T1000 (cell line): ENCODE results near the gene PRRC2A.
"Not testable (repeated sequence)": the region's sequence is repeated elsewhere in the genome, so short reads cannot be mapped to it uniquely, and the experiment has no call there.

ENCODE experiments used
- DNase-seq: peaks from one replicate; lab custom pipeline; 2025; ENCODE audit warnings: mixed read lengths; lab: John Stamatoyannopoulos, UW

Gene PRRC2A

DNA sequence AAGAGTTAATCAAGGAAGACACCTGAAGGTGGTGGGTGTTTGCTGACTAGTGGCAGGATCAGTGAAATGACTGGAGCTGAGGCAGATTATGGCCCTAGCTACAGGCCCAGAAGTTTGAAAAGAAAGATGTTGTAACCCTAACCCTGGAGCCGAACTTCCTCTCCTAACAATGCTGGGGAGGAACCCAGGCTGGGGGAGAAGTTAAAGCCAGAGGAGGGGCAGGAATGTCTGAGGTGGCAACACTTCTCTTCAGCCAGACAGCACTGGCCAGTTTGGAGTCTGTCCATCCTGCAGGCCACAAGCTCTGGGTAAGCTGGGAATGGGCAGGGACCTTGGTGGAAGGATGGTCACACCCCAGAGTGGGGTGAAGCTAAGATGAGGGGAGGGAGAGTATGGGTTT is 34.5 kb upstream of the PRRC2A start, which contains the start of gene LST1:
Gene LST1, plus strand, starts transcription at position 270 of the 400 bp plus-strand sequence. CDS start 1,023 bp downstream, outside the sequence.
- no peak for DNase-seq

DNA sequence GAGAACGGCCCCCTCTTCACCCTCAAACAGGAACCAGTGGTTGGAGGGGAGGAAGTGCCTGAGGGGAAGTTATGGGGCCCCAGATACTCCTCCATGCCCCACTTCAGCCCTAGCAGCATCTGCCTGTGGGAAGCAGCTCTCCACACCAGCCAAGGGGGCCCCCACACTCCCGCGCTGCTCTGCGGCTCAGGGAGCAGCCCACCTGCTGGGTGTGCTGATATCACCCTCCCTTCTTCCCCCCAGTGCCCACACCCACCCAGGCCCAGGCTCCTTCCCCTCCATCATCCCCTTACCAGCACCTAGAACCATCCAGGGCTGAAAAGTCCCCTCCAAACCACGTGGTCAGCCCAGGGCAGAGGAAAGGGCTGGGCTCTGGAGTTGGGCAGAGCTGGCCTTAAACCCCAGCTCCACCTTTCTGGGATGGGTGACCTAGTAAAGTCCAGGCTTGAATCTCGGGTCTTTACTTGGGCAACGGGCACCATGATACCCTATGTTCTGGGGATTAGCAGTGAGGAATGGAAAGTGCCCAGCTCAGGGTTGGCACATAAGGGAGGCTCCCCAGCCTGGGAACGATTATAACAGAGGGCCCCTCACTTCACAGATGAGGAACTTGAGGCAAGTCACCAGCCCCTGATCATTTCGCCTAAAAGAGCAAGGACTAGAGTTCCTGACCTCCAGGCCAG is 33.8 kb upstream of the PRRC2A start:
- no peak for DNase-seq

DNA sequence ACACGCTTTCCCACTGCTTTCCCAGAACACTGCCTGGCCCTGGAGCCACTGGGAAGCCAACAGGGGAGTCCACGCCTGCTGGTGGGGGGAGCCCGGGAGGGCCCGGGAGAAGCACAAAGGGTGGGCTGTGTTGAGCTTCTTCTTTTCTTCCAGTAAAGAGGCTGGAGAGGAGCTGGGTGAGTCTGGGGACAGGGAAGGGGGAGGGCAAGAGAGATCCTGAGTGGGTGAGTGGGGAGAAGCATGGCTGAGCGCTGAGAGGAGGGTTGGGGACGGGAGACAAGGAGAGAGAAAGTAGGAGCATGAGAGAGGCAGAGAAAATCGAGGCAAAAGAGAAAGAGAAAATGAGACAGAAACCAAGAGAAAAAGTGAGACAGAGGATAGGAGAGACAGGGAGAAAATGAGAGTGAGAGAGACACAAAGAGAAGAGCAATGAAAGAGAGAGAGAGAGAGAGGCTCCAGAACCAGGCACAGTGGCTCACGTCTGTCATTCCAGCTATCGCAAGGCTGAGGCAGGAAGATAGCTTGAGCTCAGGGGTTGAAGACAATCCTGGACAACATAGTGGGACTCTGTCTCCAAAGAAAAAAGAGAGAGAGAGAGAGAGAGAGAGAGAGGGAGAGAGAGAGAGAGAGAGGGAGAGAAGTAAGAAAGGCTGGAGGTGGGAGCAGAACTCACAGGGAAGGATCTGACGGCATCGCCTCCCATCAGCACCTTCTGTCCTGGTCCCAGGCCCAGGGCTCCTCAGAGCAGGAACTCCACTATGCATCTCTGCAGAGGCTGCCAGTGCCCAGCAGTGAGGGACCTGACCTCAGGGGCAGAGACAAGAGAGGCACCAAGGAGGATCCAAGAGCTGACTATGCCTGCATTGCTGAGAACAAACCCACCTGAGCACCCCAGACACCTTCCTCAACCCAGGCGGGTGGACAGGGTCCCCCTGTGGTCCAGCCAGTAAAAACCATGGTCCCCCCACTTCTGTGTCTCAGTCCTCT is 32.4 kb upstream of the PRRC2A start:
- no peak for DNase-seq

DNA sequence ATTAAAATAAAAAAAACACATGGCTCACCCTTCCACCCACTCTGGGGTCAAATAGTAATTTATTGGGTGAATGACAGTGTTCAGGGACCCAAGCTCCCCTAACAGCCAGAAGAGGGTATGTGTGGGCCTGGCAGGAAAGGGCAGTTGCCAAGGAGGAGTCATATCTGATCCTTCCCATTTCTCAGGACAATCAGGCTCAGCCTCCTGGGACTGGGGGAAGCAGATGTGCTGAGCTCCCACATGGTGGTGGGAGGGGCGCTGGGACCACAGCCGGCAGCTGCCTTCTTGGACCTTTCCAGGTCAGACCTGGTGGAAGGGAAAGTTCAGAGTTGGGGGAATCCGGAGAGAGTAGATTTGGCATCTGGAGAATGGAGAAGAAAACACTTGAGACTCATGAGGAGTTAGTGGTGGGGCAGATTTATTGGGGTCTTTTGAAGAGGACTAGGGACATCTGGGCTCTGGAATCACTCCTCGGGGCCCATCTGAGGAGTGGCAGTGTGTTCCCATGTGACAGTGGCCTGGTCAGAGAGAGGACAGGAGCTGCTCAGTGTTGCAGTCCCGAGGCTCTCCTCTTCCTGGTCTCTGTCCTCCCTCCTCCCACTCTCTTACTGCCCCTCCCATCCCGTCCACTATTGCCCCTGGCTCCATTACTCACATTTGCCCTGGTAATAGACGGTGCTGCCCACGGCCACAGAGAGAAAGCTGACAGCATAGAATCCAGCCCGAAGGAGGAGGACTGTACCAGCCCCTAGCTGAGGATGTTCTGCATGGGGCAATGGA is 31.5 kb upstream of the PRRC2A start:
- no peak for DNase-seq

DNA sequence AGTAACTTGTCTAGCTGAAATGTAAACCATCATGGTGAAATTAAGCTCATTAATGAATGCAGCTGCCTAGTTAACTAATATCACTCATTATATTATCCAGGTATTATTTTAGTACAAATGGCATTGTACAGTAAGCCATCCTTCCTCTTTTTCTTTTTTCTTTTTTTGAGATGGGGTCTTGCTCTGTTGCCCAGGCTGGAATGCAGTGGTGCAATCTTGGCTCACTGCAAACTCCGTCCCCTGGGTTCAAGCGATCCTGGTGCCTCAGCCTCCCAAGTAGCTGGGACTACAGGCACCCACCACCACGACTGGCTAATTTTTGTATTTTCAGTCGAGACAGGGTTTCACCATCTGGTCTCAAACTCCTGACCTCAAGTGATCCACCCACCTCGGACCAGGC is 29.8 kb upstream of the PRRC2A start:
- not testable (repeated sequence) for DNase-seq

DNA sequence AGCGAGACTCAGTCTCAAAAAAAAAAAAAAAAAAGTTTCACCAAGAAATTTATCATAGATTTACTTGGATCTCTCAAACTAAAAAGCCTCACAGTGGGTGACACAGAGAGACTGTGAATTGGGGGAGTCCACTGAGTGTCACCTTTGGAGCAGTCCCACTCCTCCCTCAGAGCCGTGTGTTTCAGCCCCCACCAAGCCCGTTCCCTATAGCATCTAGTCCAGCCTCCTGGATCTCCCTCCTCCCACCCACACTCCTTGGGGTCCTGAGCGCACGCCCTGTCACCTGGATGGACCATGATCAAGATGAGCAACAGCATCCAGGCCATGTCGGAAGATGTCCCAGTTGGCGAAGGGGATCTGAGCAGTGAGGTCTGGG is 28.1 kb upstream of the PRRC2A start:
- no peak for DNase-seq

DNA sequence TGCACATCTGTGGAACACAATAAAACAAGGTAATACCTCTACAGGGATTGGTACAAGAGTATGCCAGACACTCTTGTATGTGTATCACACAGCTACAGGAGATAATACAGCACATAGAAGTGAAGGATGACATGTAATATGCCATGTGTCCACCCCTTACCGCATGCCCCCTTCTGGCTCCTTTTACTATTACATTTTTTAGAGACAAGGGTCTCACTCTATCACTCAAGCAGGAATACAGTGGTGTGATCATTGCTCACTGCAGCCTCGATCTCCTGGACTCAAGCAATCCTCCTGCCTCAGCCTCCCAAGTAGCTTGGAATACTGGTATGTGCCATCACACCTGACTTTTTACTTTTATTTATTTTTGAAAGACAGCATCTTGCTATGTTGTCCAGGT is 23.5 kb upstream of the PRRC2A start:
- no peak for DNase-seq

DNA sequence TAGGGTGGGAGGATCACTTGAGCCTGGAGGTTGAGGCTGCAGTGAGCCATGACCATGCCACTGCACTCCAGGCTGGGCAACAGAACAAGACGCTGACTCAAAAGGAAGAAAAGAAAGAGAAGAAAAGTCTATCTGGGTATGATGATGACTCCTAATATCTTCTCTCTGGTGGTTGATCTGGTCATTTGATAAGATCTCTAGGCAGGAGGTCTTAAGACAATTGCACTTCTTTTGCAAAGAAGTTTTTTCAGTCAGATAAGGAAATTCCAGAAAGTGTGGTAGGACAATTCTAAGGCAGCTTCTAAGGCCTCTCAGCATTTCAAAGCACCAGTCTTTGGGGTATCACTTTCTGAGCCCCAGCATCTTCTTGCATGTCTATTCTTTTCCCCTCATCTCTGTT is 13.2 kb upstream of the PRRC2A start:
- no peak for DNase-seq

DNA sequence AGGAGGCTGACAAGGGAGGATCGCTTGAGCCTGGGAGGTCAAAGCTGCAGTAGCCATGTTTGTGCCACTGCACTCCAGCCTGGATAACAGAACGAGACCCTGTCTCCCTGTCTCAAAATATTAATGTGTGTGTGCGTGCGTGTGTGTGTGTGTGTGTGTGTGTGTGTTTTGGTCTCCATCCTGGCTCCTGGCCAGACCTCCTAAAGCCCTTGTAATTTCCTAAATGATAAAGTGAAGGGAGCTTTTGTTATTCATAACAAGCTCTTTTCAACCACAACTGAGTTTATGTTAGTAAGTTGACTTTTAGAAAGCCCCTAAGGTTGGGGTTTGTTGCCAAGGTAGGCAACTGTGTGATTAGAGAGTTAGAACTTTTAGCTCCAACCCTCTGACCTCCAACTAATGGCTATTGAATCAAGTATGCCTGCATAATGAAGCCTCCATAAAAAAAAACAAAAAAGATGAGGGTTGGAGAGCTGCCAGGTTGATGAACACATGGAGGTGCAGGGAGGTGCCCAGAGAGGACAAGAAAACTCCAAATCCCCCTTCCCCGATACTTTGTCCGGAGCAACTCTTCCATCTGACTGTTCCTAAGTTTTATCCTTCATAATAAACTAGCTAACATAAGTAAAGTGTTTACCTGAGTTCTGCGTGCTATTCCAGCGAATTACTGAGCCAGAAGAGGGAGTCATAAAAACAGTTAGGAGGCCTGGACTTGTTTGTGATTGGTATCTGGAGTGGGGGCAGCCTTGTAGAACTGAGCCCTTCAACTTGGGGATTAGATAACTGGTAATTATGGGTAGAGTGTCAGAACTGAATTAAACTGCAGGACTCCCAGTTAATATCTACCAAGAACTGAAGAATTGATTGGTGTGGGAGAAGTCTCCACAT is 10.8 kb upstream of the PRRC2A start:
- no peak for DNase-seq

DNA sequence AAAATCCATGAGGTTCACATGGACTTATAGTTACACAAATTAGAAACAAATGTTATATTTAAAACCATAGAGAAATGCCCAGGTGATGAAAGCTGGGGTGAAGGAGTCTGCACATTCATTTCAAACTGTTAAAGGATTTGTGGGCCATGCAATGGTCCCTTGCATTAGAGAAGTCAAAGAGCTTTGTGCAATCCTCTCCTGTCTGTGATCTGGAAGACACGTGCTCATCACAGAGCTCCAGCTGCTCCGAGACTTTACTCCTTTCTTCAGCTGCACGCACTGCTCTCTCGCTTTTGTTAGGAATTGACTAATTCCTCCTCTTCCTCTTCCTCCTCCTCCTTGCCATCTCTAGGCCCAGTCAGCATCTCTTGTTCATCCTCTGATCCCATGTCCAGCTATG is 9.5 kb upstream of the PRRC2A start:
- DNase-seq: no peak

DNA sequence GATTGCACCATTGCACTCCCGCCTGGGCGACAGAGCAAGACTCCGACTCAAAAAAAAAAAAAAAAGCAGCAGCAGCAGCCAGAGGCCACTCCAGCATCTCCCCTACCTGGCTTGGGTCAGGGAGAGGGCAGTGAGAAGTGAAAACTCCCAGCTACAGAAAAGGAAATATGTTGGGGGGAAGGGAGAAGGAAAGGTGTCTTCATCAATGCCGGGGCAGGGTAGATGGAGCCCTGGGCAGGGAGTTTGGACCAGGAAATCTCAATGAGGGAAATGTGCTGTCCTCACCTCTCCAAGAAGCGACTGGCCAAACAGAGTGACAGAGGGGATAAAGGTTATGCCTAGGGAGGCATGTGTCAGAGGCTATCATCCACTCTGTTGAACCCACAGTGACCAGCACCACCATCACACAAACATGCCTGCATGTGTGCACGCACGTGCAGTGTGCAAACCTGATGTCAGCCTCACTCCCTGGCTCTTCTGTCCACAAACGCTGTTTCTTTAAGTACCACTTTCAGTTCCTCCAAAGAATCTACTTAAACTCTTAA is 6.4 kb upstream of the PRRC2A start:
- DNase-seq: no peak

DNA sequence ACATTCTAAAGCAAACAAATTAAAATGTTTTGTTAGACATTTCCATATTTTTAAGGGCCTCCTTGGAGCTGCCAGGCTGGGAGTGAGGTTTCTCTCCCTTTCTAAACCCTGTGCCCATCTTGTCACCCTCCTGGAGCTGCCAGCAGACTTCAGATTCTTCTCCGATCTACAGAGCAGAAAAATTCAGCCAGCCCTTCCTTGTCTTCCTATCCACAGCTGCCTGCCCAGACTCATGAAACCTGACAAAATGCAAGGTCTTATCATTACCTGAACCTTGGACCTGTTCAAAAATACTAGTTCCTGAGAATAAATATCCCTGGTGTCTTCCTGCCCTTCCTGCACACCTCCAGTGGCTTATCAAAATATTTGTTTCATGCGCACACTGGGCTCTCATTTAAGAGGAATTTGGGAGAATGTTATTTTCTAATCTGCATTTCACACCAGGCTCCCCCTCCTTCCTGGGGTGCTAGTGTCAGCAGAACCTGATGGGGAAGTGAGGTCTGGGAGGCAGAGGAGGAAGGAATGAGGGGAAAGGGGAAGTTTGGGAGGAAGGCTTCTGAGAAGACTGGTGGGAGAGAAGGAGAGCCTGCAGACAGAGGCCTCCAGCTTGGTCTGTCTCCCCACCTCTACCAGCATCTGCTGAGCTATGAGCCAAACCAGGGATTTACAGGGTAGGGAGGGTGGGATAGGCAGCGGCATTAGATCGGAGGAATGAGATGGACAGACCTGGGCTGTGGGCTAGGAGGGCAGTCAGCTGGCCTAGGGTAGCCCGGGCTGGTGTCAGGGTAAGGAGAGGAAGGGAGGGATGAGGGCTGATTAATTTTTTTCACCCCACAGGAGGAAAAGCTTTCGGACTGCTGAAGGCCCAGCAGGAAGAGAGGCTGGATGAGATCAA is 5.6 kb upstream of the PRRC2A start, which contains the start of gene AIF1:
Gene AIF1, plus strand, starts transcription at position 551 of the 895 bp plus-strand sequence. Its CDS starts 96 bp downstream, at position 647.
- DNase-seq: no peak

DNA sequence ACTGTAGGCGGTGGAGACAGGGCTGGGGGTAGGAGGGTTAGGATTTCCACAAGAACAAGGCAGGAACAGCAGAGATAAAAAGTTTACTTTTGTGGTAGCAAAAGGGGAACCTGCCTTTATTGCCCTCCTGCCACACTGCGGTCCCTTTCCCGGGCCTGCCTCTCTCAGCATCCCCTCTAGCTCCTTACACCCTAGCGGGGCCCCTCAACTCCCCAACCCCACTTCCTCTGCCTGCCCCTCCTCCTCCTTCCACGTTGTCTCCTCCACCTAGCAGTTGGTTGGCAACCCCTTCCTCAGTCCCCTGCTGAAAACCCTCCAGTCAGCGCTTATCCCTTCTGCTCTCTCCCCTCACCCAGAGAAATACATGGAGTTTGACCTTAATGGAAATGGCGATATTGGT is 4.8 kb upstream of the PRRC2A start:
- DNase-seq: no peak

DNA sequence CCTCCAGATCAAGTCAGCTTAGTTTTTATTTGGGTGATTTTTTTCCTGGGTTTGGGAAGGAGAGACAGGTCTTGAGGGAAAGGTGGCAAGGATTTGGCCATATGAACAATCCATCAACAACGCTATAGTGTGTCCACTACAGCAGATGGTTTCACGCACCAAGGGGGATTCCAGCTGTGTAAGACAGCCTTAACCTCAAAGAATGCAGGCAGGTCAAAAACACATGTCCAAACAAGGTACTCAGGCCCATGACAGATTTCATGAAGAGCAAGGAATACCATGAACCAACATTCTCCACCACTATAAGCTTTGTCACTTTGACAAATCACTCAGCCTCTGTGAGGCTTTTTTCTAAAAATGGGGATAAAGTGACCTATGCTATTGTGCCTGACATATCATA is 3.5 kb upstream of the PRRC2A start:
- no peak for DNase-seq

DNA sequence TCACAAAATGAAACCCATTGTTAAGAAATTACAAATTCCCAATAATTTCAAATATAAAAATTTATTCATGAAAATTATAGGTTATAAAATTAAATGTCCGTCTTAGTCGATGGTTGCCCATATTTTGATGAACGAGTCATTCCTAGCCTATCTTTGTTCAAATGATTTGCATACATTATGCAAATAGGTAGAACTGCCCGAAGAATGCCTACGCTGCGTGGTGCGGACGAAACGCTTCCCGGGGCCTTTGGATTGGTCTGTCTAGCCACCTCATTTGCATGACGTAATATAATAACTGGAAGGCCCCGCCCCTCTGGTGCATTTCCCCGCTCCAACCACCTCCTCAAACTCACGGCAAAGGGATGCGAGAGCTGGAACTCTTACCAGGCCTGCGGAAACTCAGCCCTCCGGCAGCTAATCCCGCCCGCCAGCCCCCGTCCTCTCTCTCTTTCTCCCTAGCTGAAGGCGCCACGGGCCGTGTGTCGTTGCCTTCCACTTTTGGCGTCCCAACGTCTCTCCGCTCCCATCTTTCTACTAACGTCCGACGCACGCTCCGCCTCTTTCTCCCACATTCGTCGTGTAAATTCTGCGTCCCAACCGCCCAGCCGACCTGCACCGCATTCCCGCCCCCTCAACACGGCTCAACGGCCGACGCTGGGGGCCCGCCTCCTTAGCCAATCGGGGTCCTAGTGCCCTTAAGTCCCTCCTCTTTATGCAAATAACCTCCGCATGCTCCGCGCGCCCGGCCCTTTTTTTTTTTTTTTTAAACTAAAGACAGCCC is 520 bp upstream of the PRRC2A start:
- peak; percentile 97 for DNase-seq

DNA sequence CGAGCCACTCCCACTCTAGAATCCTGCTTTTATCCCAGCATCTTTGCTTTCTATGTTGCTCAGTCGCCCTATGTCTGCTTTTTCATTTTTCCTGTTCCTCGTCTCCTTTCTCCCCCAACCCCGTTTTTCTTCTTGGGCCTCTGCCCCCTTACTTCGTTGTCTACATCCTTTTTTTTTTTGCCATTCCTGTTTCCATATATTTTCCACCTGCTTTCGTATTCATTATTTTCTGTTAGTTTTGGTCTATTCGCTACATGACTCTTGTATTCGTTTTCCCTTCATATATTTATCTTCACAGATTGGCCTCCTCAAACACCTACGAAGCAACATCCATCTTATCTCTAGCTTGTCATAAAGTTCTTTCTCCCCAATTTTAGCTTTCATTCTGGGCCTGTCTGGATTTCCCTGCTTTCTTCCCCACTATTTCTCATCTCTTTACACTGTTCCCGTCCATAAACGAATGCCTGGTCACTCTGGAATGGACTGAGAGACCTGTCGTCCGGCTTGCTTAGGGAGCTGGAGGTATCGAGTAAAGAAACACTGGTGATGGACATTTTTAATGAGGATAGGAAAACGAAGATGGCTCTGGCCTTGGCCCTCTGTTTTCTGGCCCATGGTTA is 915 bp downstream of the PRRC2A start:
- no peak for DNase-seq

DNA sequence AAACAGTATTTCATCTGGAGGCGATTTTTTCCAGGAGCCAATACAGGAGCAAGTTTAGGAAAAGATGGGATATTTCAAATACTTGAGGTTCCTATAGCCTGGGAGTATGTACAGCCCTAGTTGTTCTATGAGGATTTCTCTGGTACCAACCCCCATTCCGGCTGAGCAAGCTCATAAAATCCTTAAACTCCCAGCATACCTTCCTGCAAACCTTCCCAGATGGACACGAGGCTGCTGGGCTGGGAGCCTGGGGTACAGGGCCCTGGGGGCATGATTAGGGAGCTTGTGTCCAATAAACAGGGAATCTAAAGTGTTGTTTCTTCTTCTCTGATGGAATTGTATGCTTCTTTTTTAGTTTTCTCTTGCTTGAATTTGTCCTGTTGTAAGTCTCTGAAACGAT is 1.5 kb downstream of the PRRC2A start:
- DNase-seq: no peak

DNA sequence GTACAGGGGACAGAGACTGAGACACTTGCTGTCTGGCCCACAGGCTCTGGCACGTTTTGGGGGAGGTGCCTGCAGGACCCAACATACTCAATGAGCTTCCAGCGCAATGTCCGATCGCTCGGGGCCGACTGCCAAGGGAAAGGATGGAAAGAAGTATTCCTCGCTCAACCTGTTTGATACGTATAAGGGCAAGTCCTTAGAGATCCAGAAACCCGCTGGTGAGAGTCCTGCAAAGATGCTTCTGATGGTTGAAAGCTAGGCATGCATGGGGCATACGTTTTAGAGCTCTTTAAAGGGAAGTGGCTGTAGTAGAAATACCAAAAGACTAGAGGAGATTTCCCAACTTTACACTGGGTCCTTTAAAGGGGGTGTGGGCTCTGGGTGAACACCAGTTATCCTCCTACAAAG is 2.2 kb downstream of the PRRC2A start:
- no peak for DNase-seq

DNA sequence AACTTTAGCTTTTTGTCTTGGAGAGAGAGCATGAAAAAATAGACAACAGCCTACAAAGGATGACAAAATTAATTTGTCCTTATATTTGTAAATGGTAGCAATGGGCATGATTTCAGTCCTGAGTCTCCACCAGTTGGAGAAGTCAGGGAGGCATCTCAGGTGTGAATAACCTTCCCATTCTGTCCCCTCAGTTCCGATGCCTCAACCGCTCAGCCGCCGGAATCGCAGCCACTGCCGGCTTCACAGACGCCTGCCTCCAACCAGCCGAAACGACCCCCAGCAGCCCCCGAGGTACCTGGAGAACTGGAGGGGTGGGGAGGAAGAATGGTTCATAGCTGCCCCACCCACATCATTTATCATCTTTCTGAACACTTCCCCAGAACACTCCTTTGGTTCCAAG is 3.6 kb downstream of the PRRC2A start:
- no peak for DNase-seq
